HepG2 (cell line): ENCODE results near the gene ZNF544. TPM values are rescaled to one million over a fixed set of nuclear protein-coding genes. Genes with fewer than 3 reads are reported as not detected.

Source experiments
- ATAC-seq: fragments of 200-7000 bp; cut with Tn5 transposase; 3 replicates; pipeline ENCODE4 v1.9.1; 2020; ENCODE audit warnings: mild to moderate bottlenecking, moderate library complexity
- BruUV-seq: library from RNA; stranded (reverse); fragments of 400-500 nt; replicated peaks from 2 replicates; lab custom pipeline; 2021; lab: Mats Ljungman, UMichigan
- CTCF ChIA-PET: fragments of 300-600 bp; formaldehyde crosslinking; extraction: SDS; loops from one replicate; lab custom pipeline; 2021; ENCODE audit warnings: low total read pairs, inconsistent platforms, low intra/inter-chr PET ratio; lab: Yijun Ruan, JAX
- POLR2A ChIA-PET: fragments of 350-600 bp; sonication (Branson Sonifier 250); formaldehyde crosslinking; loops from one replicate; lab custom pipeline; 2020; ENCODE audit warnings: antibody characterized with exemption, inconsistent platforms; lab: Yijun Ruan, JAX
- DNase-seq: peaks from one replicate; pipeline ENCODE4 v3.0.0-alpha.2; 2015; ENCODE audit warnings: low spot score
- FAIRE-seq: peaks from 3 replicates; lab custom pipeline; 2011; peaks lifted over from hg19 to GRCh38; lab: Jason Lieb, UNC
- H2AFZ ChIP-seq: one replicate; pipeline ENCODE4 v1.6.1; 2011; ENCODE audit warnings: low read length, inconsistent platforms
- H3K27ac ChIP-seq: fragments of 300-600 bp; 3 replicates; pipeline ENCODE4 v1.8.0; 2011; ENCODE audit warnings: mixed run types, mild to moderate bottlenecking, mixed read lengths, low read length, inconsistent platforms; ENCODE audit not compliant: insufficient read depth; ENCODE audit errors: extremely low read length
- H3K27me3 ChIP-seq, 2 experiments: fragments of 200-600 bp in 1 of 2; 2 replicates in 1 of 2; 3 replicates in 1 of 2; pipeline versions ENCODE4 v1.6.0 to v1.8.0; 2011; ENCODE audit warnings: low read length in 2 of 2, mild to moderate bottlenecking in 2 of 2, moderate library complexity in 2 of 2, inconsistent platforms in 1 of 2; ENCODE audit not compliant: insufficient read depth in 2 of 2, control insufficient read depth in 1 of 2
- H3K36me3 ChIP-seq, 2 experiments: fragments of 200-600 bp in 1 of 2; replicated peaks in 1 of 2; 2 replicates in 1 of 2; 3 replicates in 1 of 2; pipeline versions ENCODE4 v1.5.1 to v1.8.0; 2011; ENCODE audit warnings: low read length in 2 of 2, inconsistent platforms in 1 of 2; ENCODE audit not compliant: insufficient read depth in 2 of 2, control insufficient read depth in 1 of 2
- H3K4me1 ChIP-seq: 2 replicates; pipeline ENCODE4 v1.5.1; 2012; ENCODE audit warnings: low read length, inconsistent platforms; ENCODE audit not compliant: insufficient read depth
- H3K4me2 ChIP-seq: 2 replicates; pipeline ENCODE4 v1.6.0; 2011; ENCODE audit warnings: low read depth, low read length, inconsistent platforms
- H3K4me3 ChIP-seq, 3 experiments: fragments of 200-600 bp in 1 of 3; sonication (generic), shearing (Covaris generic) in 1 of 3; replicated peaks in 1 of 3; 2 replicates each; pipeline ENCODE4 v1.5.1; 2011 to 2016; ENCODE audit warnings: low read length in 3 of 3, inconsistent platforms in 2 of 3, low read depth in 2 of 3, mild to moderate bottlenecking in 2 of 3, control low read depth in 1 of 3, mixed read lengths in 1 of 3; ENCODE audit not compliant: insufficient read depth in 1 of 3
- H3K79me2 ChIP-seq: one replicate; pipeline ENCODE4 v1.6.1; 2011; ENCODE audit warnings: low read length, inconsistent platforms; ENCODE audit not compliant: insufficient read depth
- H3K9ac ChIP-seq: 2 replicates; pipeline ENCODE4 v1.6.0; 2011; ENCODE audit warnings: mild to moderate bottlenecking, low read depth, low read length, inconsistent platforms; ENCODE audit not compliant: insufficient read depth
- H3K9me3 ChIP-seq: 2 replicates; pipeline ENCODE4 v1.5.1; 2012; ENCODE audit warnings: mild to moderate bottlenecking, low read length
- H4K20me1 ChIP-seq: 2 replicates; pipeline ENCODE4 v1.6.0; 2011; ENCODE audit warnings: inconsistent platforms, mild to moderate bottlenecking, low read length, moderate library complexity; ENCODE audit not compliant: insufficient read depth
- GLI4 ChIP-seq: sonication (generic); formaldehyde crosslinking; IDR thresholded peaks from 2 replicates; pipeline ENCODE4 v1.5.1; 2020; ENCODE audit warnings: missing genetic modification reagents, mild to moderate bottlenecking, moderate library complexity, borderline replicate concordance
- MATR3 ChIP-seq: sonication (generic); formaldehyde crosslinking; IDR thresholded peaks from 2 replicates; pipeline ENCODE4 v1.4.0; 2020; ENCODE audit warnings: missing genetic modification reagents
- RBM22 ChIP-seq: fragments of 200-400 bp; formaldehyde crosslinking; optimal IDR thresholded peaks from 2 replicates; pipeline ENCODE3; 2017; ENCODE audit warnings: mild to moderate bottlenecking, low read length, moderate library complexity
- TBL1XR1 ChIP-seq: fragments of 150-350 bp; IDR thresholded peaks from 2 replicates; pipeline ENCODE4 v1.6.1; 2014; ENCODE audit warnings: borderline replicate concordance, low read length; ENCODE audit not compliant: partially characterized antibody
- YEATS2 ChIP-seq: sonication (generic); formaldehyde crosslinking; IDR thresholded peaks from 2 replicates; pipeline ENCODE4 v1.4.0; 2020; ENCODE audit warnings: missing genetic modification reagents, borderline replicate concordance
- ZNF10 ChIP-seq: sonication (generic); formaldehyde crosslinking; IDR thresholded peaks from 2 replicates; pipeline ENCODE4 v1.4.0; 2020; ENCODE audit warnings: mild to moderate bottlenecking, low read depth, missing genetic modification reagents, borderline replicate concordance
- ZNF17 ChIP-seq: sonication (generic); formaldehyde crosslinking; IDR thresholded peaks from 2 replicates; pipeline ENCODE4 v1.5.0; 2020; ENCODE audit warnings: mild to moderate bottlenecking, missing genetic modification reagents
- WGBS: methylation state at CpG from one replicate; pipeline ENCODE4 v1.1.6; 2017; ENCODE audit warnings: low lambda C conversion rate; 5-methylcytosine and 5-hydroxymethylcytosine counted together
- in situ Hi-C: cut with HindIII; loops from 2 replicates; pipeline ENCODE4 v1.10.0; 2017; ENCODE audit warnings: low pct_unique_long_range_greater_than_20kb; ENCODE audit not compliant: extremely low pct_ligation_motif_present
- intact Hi-C: fragments of 100-400 bp; cut with micrococcal nuclease; formaldehyde crosslinking; loops from one replicate; pipeline ENCODE4 v1.10.0; 2022; ENCODE audit not compliant: unreplicated experiment
- polyA plus RNA-seq, 8 experiments: library from polyadenylated mRNA; depleted of rRNA in 3 of 8; stranded (reverse) in 7 of 8; unstranded in 1 of 8; fragments of >200 nt; fragmentation: Illumina TruSeq in 4 of 8; extraction: Trizol in 4 of 8; gene quantifications; 2 replicates each; pipeline versions ENCODE4 v1.2.1 to v1.2.3, GENCODE V29; 2011 to 2016; ENCODE audit warnings: low read depth in 4 of 8, missing spikeins in 1 of 8, mixed read lengths in 1 of 8; ENCODE audit not compliant: insufficient read depth in 1 of 8
- total RNA-seq, 5 experiments: library from RNA; depleted of rRNA; stranded (reverse); fragments of >200 nt; fragmentation: Illumina TruSeq; extraction: Trizol; gene quantifications; 2 replicates each; pipeline ENCODE4 v1.2.3, GENCODE V29; 2016; ENCODE audit warnings: low read depth in 1 of 5
- TF ChIP-seq, protein P1 (sequence below): sonication (generic); formaldehyde crosslinking; IDR thresholded peaks from 2 replicates; pipeline ENCODE4 v1.5.0; 2020; ENCODE audit warnings: mild to moderate bottlenecking, missing genetic modification reagents
- TF ChIP-seq, protein P2 (sequence below): sonication (generic); formaldehyde crosslinking; IDR thresholded peaks from 2 replicates; pipeline ENCODE4 v1.5.0; 2020; ENCODE audit warnings: mild to moderate bottlenecking, missing genetic modification reagents, moderate library complexity
- TF ChIP-seq, protein P3 (sequence below), 2 experiments: fragments of 450-650 bp in 1 of 2; sonication (generic) in 1 of 2; formaldehyde crosslinking; IDR thresholded peaks; 2 replicates each; pipeline versions ENCODE4 v1.5.0 to v1.8.0; 2020 to 2022; ENCODE audit warnings: mild to moderate bottlenecking in 1 of 2, missing genetic modification reagents in 1 of 2
- TF ChIP-seq, protein P4 (sequence below): sonication (generic); formaldehyde crosslinking; IDR thresholded peaks from 2 replicates; pipeline ENCODE4 v1.8.0; 2022; ENCODE audit warnings: missing genetic modification reagents, mild to moderate bottlenecking, moderate library complexity, borderline replicate concordance

ZNF544 gene
- total and polyA plus RNA-seq, 2 of the 13 experiments (the other 11 are each of a cell fraction or from before 2014, with no cell fraction given): 13.1 to 17.0 TPM

DNA sequence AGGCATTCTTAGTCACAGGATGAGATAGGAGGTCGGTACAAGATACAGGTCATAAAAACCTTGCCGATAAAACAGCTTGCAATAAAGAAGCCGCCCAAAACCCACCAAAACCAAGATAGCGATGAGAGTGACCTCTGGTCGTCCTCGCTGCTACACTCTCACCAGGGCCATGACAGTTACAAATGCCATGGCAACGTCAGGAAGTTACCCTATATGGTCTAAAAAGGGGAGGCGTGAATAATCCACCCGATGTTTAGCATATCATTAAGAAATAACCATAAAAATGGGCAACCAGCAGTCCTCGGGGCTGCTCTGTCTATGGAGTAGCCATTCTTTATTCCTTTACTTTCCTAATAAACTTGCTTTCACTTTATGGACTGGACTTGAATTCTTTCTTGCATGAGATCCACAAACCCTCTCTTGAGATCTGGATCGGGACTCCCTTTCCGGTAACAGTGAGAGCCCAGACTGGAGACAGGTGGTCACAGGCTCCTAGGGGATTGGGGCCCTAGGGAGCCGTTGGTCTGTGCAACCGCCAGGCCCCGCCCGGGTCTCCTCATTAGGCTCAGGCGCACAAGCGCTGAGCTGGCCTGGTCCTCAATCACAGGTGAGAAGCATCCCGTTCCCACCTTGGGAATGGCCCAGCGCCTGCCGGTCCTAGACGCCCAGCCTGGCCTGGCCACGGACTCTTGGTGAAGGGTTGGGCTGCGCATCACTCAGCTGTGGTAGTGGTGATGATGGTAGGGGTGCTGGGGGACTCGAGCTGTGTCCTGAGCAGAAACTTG is 10.9 kb upstream of the ZNF544 start (continued):
- no peak for TF ChIP-seq ZNF17
- no peak for TF ChIP-seq RBM22
- TF ChIP-seq, protein P1, sequence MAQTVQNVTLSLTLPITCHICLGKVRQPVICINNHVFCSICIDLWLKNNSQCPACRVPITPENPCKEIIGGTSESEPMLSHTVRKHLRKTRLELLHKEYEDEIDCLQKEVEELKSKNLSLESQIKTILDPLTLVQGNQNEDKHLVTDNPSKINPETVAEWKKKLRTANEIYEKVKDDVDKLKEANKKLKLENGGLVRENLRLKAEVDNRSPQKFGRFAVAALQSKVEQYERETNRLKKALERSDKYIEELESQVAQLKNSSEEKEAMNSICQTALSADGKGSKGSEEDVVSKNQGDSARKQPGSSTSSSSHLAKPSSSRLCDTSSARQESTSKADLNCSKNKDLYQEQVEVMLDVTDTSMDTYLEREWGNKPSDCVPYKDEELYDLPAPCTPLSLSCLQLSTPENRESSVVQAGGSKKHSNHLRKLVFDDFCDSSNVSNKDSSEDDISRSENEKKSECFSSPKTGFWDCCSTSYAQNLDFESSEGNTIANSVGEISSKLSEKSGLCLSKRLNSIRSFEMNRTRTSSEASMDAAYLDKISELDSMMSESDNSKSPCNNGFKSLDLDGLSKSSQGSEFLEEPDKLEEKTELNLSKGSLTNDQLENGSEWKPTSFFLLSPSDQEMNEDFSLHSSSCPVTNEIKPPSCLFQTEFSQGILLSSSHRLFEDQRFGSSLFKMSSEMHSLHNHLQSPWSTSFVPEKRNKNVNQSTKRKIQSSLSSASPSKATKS (CRISPR knock-in tag): no peak
- TF ChIP-seq YEATS2 (CRISPR knock-in tag): no peak

DNA sequence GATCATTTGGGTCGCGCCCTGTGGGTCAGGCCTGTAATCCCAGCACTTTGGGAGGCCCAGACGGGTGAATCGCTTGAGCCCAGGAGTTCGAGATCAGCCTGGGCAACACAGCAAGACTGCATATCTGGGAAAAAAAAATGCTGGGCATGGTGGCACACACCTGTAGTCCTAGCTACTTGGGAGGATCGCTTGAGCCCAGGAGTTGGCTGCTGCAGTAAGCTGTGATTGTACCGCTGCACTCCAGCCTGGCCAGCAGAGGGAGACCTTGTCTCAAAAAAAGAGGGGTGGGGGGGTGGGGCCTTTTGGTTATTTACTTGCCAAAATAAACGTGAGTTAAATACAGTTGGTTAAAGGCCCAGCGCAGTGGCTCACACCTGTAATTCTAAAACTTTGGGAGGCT is 9.8 kb upstream of the ZNF544 start:
- no peak for FAIRE-seq
- no peak for ATAC-seq
- no peak overlapping the region for H3K27ac ChIP-seq
- in situ Hi-C loops (no loop called here), intact Hi-C loops (no loop called here)
- CTCF ChIA-PET: no interaction called here
- no peak overlapping the region for H3K4me2 ChIP-seq
- no peak overlapping the region for H3K9ac ChIP-seq
- H3K79me2 ChIP-seq: no peaks in the 10 kb centered on the region
- no peaks in the 10 kb centered on the region for H3K36me3 ChIP-seq
- no peaks in the 10 kb centered on the region for H4K20me1 ChIP-seq
- peak; percentile 8 for DNase-seq
- POLR2A ChIA-PET: interaction anchor here (1.0 kb wide), 1 partner anchor 60 kb away, joined by 3 read pairs; the partner anchor contains the start of gene ZNF8
- H2AFZ ChIP-seq: no peak overlapping the region
- TF ChIP-seq MATR3: no peak
- no peak for TF ChIP-seq ZNF10 (CRISPR knock-in tag)
- TF ChIP-seq, protein P2, sequence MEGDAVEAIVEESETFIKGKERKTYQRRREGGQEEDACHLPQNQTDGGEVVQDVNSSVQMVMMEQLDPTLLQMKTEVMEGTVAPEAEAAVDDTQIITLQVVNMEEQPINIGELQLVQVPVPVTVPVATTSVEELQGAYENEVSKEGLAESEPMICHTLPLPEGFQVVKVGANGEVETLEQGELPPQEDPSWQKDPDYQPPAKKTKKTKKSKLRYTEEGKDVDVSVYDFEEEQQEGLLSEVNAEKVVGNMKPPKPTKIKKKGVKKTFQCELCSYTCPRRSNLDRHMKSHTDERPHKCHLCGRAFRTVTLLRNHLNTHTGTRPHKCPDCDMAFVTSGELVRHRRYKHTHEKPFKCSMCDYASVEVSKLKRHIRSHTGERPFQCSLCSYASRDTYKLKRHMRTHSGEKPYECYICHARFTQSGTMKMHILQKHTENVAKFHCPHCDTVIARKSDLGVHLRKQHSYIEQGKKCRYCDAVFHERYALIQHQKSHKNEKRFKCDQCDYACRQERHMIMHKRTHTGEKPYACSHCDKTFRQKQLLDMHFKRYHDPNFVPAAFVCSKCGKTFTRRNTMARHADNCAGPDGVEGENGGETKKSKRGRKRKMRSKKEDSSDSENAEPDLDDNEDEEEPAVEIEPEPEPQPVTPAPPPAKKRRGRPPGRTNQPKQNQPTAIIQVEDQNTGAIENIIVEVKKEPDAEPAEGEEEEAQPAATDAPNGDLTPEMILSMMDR (CRISPR knock-in tag): peak; percentile 45
- TF ChIP-seq, protein P3, sequence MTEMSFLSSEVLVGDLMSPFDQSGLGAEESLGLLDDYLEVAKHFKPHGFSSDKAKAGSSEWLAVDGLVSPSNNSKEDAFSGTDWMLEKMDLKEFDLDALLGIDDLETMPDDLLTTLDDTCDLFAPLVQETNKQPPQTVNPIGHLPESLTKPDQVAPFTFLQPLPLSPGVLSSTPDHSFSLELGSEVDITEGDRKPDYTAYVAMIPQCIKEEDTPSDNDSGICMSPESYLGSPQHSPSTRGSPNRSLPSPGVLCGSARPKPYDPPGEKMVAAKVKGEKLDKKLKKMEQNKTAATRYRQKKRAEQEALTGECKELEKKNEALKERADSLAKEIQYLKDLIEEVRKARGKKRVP (CRISPR knock-in tag; IDR thresholded peaks at IDR 0.05): no peak
- TF ChIP-seq GLI4 (CRISPR knock-in tag): no peak
- TF ChIP-seq, protein P4, sequence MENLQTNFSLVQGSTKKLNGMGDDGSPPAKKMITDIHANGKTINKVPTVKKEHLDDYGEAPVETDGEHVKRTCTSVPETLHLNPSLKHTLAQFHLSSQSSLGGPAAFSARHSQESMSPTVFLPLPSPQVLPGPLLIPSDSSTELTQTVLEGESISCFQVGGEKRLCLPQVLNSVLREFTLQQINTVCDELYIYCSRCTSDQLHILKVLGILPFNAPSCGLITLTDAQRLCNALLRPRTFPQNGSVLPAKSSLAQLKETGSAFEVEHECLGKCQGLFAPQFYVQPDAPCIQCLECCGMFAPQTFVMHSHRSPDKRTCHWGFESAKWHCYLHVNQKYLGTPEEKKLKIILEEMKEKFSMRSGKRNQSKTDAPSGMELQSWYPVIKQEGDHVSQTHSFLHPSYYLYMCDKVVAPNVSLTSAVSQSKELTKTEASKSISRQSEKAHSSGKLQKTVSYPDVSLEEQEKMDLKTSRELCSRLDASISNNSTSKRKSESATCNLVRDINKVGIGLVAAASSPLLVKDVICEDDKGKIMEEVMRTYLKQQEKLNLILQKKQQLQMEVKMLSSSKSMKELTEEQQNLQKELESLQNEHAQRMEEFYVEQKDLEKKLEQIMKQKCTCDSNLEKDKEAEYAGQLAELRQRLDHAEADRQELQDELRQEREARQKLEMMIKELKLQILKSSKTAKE: no peak
- TF ChIP-seq TBL1XR1: no peak
- peaks cover 59% of the 10 kb centered on the region for H3K9me3 ChIP-seq
- WGBS: 31% methylated on average over 9 of the region's 9 CpGs
- no TSS peak for BruUV-seq
- no peaks in the 10 kb centered on the region for H3K4me1 ChIP-seq
- H3K4me3 ChIP-seq: no peak overlapping the region
- H3K27me3 ChIP-seq: no peaks in the 10 kb centered on the region
